Fibroblast of peridontal ligament (primary cell): ENCODE data around the gene MED15.
"Not testable (repeated sequence)": the region's sequence is repeated elsewhere in the genome, so short reads cannot be mapped to it uniquely, and the experiment has no call there.

Source experiments
- DNase-seq: peaks from one replicate; pipeline ENCODE4 v3.0.0-alpha.2; 2010; ENCODE audit errors: extremely low read depth

The MED15 gene

GRCh38 chr22:20531404-20532201, 24.2 kb downstream of the MED15 start:
- peak; percentile 74 for DNase-seq

DNA sequence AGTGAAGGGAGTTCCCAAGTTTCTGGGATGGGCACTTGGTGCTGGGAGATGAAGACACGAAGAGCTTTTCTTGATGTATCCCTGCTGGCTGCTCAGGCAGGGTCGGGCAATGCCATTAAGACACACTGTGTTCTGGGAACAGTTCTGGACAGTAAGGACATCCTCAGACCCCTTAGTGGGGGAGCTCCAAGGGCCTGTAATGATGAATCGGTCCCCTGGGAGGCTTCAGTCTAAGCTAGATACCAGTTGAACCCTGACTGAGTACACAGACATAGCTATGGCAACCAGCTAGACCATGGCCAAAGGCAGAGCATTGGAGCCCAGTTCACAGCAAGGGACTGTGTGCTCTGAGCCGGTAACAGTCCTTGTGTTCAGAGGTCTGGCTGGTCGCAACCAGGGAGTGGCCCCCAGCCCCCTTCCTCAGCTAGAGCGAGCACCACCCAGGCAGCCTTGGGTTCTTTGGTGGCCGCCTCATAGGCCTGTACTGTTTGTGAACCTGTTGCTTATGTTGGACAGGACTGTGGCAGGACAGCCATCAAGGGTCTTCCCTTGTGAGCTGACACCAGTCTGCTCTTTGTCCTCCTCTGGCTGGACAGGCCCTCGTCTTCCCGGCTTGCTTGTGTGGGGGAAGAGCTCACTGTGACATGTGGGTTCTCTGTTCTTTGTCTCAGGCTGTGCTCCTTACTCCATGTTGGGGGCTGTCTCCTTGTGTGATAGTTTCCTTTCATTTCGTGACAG, 25.0 kb downstream of the MED15 start:
- no peak for DNase-seq

- DNase-seq, result no peak
Observed at GRCh38 chr22:20533095-20533878, 25.9 kb downstream of the MED15 start.

DNA sequence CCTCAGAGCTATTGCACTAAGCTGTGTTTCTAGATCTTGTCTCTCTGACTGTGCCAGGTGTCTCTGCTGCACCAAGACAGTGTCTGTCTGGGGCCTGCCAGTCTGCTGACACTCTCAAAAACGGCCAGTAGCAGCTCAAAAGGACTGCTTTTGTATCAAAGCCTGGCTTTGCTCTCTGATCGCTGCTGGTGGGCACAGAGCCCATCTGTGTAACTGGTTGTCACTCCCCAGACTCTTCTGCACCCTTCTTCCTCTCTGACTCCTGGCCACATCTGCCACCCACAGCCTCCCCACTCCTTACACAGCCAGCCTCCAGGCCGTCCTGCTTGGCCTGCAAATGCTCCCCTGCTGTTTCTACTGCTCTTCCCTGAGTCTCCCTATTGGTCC, 26.5 kb downstream of the MED15 start:
- no peak for DNase-seq

- DNase-seq, result no peak
Observed at GRCh38 chr22:20536590-20537324, 29.3 kb downstream of the MED15 start.

GRCh38 chr22:20537325-20537756, 29.9 kb downstream of the MED15 start:
- no peak for DNase-seq

DNA sequence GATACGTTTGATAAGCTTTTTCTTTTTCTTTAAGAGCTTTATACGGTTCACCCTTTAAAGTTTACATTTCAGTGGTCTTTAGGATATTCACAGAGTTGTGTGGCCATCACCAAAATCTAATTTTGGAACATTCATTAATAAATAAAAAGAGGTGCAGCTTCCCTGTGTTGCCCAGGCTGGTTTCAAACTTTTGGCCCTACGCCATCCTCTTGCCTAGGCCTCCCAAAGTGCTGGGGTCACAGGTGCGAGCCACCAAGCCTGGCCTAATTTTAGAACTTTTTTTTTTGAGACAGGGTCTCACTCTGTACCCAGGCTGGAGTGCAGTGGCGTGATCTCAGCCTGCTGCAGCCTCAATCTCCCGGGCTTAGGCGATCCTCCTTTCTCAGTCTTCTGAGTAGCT, 30.6 kb downstream of the MED15 start:
- DNase-seq, result no peak

GRCh38 chr22:20538875-20539274, 31.5 kb downstream of the MED15 start:
- DNase-seq, result not testable (repeated sequence)

DNA sequence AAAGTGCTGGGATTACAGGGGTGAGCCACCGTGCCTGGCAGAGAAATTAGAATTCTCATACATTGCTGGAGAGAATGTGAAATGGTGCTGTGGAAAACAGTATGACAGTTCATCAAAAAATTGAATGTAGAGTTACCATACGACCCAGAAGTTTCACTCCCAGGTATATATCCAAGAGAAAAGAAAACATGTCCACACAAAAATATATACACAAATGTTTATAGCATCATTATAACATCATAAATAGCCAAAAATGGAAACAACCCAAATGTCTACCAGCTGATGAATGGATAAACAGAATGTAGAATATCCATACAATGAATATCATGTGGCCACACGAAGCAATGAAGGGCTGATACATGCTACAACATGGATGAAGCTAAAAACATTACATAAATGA, 34.6 kb downstream of the MED15 start:
- no peak for DNase-seq

GRCh38 chr22:20542736-20543135, 35.3 kb downstream of the MED15 start:
- DNase-seq, result peak; percentile 26

DNA sequence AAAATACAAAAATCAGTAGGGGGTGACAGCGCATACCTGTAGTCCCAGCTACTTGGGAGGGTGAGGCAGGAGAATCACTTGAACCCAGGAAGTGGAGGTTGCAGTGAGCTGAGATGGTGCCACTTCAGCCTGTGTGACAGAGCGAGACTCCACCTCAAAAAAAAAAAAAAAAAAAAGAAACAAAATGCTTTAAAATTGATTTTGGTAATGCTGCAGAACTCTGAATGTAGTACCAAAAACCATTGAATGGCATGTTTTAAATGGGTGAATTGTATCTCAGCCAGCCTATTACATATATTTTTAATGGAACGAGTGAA, 37.9 kb downstream of the MED15 start:
- not testable (repeated sequence) for DNase-seq

DNA sequence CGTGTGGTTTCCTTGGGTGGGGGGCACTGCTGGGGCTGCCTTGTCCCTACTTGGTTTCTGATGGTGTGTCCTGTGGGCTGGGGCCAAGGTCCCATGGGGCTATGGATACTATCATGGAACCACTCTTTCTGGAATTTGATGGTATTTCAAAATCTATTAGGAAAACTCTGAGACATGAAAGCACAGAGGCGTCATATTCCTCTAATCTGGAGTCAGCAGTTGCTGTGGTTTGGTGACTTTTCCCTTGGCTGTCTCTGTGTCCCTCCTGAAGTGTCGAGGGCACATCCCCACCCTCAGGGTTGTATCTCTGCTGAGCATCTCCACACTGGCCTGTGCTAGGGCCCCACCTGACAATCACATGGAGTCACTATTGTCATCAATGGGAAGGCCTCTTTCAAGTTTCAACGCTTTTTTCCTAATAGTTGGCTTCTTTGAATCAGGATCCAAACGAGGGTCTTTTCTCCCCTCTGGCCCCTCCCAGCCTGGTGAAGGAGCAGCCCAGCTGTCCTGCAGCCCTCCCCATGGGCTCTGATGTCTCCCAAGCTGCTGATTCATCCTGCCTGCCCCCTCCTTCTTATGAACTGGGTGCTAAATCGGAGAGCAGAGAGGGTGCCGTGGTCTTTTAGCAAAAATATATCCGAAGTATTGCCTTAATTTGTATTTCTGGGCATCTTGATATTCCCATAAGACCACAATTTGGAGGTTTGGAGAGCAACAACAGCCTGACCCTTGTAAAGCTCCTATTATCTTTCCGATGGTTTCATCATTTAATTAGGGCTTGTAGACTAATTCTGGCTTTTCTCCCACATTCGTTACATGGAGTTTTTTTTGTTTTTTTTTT, 38.5 kb downstream of the MED15 start:
- peak; percentile 40 for DNase-seq

DNA sequence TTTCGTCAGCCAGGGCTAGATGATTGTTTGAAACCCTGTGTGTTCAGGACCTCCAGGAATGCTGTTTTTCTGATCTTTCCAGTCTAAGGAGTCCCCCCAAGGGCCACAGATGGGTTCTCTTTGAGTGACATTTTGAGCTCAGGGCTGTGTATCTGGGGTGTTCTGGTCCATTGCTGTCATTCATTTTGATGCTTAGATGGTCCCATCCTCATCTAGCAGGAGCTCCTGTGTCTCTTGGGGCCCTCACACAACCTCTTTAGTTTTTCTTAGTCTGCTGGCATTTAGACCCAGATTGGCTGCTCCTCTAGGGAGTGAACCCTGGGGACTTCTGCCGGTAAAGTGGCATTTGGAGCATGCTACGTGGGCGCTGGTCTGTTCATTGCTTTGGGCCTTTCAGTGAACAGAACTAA, 39.1 kb downstream of the MED15 start:
- no peak for DNase-seq

DNA sequence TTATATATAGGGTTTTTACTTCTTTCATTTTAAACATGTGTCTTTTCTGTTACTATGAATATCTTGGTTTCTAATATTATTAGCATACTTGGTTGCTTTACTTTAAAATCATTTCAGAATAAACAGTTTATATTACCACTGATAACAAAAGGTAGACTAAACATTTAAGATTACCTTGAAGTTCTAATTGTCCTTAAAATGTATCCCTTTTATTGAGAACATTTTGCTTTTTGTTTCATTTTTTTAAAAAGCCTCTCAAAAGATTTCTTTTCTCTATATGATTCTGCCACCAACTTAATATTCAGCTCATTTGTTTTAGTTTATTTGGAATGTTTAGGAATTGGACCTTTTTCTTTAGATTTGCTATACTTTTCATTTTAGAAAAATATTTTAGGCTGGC, 39.6 kb downstream of the MED15 start:
- DNase-seq, result no peak

GRCh38 chr22:20548806-20549205, 41.4 kb downstream of the MED15 start:
- no peak for DNase-seq

DNA sequence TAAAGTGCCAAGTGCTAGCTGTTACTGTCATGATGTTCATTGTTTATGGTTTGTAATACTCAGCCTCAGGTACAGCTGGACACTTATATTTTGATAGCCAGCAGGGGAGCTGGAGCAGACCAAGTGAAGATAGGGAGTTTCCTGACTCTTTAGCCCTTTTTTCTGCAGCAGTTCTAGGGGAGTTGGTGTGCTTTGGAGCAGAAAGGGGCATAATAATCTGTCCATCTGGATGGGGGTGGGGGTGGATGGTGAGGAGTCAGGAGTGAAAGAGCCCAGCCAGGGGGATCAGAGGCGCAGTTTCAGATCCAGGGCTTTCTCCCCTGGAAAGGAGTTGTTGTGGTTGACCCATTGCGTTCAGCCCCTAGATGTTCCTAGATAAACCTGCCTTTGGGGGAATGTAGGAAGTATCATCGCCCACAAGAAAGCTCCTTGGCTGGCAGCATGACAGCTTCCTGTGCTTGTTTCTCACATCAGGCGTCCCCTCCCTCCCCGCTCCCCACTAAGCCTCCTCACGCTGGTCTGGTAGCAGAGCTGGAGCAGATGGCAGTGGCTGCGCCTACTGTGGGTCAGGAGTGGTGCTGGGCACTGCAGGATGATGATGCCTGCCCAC, 41.9 kb downstream of the MED15 start:
- no peak for DNase-seq

- no peak for DNase-seq
Observed at GRCh38 chr22:20550057-20550817, 42.8 kb downstream of the MED15 start.

- peak; percentile 73 for DNase-seq
Observed at GRCh38 chr22:20550851-20551744, 43.7 kb downstream of the MED15 start.
